Urothelium cell line (cell line): Measurements from ENCODE around the gene BTNL8.

ENCODE experiments used
- DNase-seq: peaks from one replicate; pipeline ENCODE4 v3.0.0; 2011; ENCODE audit warnings: low spot score, mixed read lengths
- FAIRE-seq: peaks from 2 replicates; lab custom pipeline; 2011; peaks lifted over from hg19 to GRCh38; lab: Jason Lieb, UNC

Gene BTNL8, protein sequence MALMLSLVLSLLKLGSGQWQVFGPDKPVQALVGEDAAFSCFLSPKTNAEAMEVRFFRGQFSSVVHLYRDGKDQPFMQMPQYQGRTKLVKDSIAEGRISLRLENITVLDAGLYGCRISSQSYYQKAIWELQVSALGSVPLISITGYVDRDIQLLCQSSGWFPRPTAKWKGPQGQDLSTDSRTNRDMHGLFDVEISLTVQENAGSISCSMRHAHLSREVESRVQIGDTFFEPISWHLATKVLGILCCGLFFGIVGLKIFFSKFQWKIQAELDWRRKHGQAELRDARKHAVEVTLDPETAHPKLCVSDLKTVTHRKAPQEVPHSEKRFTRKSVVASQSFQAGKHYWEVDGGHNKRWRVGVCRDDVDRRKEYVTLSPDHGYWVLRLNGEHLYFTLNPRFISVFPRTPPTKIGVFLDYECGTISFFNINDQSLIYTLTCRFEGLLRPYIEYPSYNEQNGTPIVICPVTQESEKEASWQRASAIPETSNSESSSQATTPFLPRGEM

DNA sequence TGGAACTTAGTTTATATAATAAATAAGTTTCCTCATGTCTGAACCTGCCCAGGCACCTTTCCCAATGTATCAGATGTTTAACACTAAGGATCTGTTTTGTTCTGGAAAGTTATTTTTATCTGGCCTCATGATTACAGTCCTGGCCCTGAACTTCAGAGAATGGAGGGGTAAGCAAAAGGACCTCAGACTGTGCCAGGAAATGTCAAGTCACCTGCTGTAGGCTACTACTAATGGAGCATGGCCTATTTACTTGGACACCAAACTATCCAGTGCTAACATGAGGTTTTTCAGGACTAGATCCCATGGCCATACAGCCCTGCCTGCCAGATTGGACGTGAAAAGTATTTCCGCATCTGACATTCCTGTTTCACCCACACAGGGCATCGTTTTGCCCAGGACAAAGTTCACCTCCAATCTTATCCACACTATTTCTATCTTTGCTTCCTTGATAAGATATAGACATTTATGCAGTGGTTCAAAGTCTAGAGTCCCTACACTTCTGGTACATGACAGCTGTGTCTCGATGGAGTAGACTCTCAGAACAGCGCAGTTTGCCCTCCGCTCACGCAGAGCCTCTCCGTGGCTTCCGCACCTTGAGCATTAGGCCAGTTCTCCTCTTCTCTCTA, at the start of gene BTNL8:
Gene BTNL8, plus strand, starts transcription at position 539 of the 626 bp plus-strand sequence. CDS start 152 bp downstream, outside the sequence.
- no peak for DNase-seq
- FAIRE-seq = no peak

DNA sequence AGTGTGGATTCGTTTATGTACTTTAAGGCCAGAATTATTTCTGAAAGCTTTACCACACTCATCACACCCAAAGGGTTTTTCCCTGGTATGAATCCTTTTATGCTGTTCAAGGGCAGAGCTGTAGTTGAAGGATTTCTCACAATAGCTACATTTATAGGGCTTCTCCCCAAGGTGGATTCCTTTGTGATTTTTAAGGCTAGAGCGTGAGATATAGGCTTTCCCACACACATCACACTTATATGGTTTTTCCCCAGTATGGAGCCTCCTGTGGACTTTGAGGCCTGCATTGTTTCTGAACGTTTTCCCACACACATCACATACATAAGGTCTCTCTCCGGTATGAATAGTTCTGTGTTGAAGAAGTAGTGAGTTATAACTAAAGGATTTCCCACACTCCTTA, 49.1 kb upstream of the BTNL8 start:
- DNase-seq (no peak), FAIRE-seq (no peak)

DNA sequence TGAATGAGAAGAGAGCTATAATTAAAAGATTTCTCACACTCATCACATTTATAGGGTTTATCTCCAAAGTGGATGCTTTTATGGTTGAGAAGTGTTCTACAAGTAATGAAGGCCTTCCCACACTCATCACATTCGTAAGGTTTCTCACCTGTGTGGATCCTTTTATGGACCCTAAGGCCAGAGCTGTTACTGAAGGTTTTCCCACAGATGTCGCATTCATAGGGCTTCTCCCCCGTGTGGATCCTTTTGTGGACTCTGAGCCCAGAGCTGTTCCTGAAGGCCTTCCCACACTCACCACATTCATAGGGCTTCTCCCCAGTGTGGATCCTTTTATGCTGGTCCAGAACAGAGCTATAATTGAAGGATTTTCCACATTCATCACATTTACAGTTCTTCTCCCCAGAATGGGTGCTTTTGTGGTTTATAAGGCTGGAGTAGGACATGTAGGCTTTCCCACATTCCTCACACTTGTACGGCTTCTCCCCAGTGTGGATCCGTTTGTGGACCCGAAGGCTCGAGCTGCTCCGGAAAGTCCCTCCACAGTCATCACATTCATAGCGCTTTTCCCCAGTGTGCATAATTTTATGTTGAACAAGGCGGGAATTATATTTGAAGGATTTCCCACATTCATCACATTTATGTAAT, 48.4 kb upstream of the BTNL8 start:
- FAIRE-seq = no peak
- no peak for DNase-seq

DNA sequence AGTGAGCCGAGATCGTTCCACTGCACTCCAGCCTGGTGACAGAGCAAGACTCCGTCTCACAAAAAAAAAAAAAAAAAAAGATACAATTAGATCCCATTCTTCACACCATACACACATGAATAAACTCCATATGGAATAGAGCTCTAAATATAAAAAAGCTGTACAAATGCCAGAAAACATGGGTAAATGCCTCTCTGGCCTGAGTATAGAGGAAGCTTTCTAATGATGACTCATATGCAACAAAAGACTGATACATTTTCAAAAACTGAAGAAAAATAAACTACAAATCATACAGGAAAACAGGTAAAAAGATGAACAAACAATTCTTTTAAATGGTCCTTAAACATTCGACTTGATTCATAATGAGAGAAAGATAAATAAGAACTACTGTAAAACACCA, 46.5 kb upstream of the BTNL8 start:
- DNase-seq (no peak), FAIRE-seq (no peak)

DNA sequence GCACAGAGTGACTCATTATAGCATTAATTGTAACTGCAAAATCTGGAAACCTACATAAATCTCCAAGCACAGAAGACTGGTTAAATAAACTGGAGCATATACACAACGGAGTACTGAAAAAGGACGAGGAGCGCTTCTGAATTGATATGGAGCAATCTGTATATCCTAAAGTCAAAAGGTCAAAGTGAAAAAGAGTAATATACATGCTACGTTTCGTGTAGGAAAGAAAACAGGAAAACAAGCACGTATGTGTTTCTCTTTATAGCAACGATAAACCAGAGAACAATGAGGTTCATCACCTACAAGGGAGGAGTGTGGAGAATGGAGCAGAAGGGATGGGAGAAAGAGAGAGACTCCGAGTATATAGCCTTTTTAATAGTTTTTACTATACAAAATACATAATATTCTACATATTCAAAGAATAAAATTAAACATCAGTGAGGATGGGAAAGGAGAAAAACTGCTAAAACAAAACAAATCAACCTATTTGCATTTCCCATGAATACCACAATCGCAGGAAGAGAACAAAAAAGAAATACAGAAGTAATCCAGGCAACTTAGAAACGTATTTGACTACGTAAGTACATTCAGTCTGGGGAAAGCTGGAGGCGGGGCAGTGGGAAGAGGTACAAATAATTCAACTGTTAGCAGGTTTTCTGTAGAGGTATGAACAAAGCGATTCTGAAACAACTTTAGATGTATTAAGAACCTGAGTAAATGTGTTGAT, 45.7 kb upstream of the BTNL8 start:
- FAIRE-seq = no peak
- no peak for DNase-seq

DNA sequence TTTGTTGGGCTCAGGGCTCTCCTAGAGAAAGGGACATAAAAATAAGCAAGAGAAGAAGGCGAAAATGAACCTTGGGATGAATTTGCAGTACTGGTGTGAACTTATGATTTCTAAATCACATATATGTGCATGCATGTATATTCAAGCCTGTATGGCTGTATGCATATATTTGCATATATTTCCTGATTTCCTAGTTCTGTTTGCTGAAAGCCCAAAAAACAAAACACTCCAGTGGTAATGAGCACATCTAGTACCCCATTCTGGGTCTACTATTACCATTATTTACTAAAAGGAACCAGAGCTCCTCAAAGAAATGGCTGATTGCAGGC, 45.1 kb upstream of the BTNL8 start:
- FAIRE-seq (no peak), DNase-seq (no peak)

DNA sequence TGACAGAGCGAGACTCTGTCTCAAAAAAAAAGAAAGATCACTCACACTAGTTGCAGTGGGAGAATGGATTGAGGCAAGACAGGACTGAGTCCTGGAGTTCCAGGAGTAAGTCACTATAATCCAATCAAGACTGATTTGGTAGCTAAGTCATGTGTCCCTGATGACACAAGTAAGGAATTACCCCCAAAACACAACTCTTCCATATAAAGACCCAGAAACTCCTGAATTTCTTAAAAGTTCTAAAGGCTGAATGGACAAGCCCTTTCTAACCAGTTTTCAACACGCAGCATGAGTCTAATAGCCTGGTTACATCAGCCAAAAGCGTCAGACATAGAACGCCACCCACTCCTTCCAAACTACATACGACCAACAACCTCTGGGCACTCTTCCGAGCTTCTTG, 40.4 kb upstream of the BTNL8 start:
- DNase-seq (no peak), FAIRE-seq (no peak)

DNA sequence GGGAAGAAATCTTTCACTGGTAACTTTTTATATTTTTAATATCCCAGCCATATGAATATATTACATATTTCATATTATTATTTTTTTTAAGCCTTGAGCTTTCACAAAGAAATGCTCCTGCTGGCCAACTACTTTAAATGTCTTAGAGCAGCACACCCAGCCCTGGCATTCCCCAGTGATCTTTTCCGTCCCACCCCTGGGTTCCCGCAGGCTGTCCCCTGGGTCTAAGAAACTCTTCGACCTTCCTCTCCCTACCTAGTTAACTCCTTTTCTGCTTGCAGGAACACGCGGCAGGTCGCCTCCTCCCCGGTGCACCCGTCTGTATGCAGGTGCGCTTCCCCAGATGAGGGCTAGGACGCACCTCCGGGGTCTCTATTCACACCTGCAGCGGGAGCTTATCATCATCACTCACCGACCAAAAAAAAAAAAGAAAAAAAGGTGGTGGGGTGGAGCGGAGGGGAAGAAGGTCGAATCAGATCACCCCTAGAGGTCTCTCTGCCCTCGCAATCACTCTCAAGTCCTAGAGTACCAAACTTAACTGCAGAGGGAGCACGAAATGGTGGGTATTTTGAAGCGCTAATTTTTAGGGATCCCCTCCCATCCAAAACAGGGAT, 38.6 kb upstream of the BTNL8 start:
- DNase-seq (peak; percentile 60), FAIRE-seq (no peak)

DNA sequence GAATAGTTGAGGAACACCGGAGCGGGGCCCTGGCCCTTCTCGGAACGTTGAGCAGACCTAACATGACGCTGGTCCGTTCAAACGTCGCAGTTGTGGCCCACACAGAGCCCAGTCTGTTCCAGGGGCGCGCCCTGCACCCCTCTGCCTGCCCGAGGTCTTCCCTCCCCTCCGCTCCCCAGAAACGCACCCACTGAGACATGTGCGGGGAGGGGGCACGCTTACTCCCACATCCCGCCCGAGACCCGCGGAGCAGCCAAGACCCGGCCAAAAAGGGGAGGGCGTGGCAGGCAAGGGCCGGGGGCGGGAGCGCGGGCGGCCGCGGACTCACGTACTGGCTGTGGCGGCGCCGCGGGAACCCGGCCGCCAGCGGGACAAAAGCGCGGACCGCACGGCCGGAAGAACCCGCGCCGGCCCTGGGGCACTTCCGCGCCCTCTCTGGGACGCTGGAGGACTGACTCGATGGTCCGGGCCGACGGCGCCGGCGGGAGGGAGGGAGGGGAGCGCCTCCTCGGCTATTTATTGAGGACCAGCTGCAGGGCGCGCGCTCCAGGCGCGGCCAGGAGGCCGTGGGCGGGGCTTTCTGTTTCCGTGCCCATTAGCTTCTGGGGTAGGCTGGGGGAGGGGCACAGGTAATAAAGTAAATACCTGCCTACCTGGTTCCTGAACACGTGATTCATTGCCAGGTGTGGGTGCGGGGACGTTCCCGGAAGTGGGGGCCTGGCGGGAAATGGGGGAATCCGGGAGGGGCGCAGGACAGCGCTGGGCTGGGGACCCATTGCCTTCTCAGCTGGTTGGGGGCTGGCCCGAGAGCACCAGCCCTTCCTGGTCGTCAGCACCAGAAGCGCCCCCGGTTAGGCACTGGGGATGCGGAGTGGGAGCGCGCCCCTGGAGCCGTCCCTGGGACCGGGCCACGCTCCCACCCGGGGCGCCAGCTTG, 37.8 kb upstream of the BTNL8 start, which contains the start of gene ZFP62:
Gene ZFP62, minus strand, starts transcription at position 390 of the 936 bp plus-strand sequence. Its CDS starts 57 bp downstream, at position 333.
- peak; percentile 94 for DNase-seq
- FAIRE-seq = no peak

DNA sequence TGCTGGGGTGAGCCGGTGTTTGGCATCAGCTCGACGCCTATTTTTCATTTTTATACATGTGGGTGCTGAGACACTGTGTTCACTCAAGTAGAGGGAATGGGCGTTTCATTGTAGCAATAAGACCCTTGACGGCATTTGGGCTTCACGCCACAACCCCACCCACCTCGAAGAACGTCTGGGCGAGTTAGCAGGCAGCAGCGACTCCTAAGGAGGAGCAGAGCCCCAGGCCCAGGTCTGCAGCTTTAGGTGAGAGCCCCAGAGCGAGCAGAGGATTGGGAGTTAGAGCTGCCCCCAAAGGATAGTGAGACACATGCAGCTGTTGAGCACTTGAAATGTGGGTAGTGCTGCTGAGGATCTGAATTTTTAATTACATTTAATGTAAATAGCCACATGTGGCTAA, 36.3 kb upstream of the BTNL8 start:
- FAIRE-seq = no peak
- DNase-seq = no peak

DNA sequence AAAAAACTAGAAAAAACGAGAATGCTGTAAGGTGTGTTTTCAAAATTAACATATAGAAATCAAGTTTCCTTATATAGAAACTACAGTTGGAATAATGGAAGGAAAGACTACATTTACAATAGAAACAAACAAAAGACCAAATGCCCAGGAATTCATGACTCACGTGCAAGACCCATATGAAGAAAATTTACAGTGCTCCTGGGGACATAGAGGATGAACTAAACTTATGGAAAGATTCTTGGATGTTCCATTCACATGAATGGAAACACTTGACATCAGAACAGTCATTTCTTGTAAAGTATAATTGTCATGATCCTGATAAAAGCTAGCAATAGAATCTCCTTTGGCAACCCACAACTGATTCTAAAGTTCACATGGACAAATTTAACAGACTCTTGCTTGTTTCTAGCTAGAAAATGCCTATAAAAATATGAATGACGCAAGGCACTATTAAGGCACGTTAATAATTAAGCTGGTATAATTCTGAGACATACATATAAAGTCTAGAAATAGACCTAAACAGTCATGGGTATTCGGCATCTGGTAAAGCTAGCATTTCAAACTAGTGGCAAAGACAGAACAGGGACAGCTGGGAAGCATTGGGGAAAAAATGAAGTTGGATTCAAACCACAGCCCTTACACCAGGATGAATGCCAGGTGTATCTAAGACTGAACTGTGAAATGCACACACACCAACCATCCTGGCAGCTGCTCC, 32.8 kb upstream of the BTNL8 start:
- DNase-seq (no peak), FAIRE-seq (no peak)

DNA sequence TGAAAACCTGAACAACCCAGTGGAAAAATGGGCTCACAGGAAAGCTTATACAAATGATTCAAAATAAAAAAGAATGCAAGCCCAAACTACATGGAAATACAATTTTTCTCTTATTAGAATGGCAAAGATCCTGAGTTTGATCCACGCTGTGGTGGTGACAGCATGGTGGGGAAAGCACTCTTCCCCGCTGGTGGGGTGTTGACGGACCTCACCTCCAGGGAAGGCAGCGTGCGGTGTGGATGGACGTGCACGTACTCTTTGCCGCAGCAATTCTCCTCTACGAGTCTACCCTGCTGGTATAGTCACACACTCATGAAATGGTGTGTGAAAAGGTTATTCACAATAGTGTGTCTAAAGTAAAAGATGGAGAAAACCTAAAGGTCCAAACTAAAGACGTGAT, 32.0 kb upstream of the BTNL8 start:
- DNase-seq (no peak), FAIRE-seq (no peak)

DNA sequence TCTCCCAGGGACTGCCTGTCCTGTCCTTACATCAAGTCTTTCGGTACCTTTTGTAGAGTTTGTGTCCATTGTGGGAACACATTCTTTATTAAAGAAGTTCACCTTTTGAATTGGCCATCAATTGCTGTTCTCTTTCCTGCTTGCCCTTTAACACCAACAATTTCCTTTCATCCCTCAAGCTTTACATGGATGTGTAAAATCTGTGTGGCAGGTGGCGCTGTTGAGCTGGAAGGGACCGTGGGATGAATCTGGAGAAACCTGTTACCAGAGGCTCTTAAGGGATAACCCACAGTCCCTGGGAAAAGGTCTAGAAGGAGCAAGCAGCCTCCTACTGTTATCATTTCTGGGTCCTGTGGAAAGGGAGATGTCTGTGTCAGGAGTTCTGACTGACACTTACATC, 30.0 kb upstream of the BTNL8 start:
- FAIRE-seq (no peak), DNase-seq (peak; percentile 72)

DNA sequence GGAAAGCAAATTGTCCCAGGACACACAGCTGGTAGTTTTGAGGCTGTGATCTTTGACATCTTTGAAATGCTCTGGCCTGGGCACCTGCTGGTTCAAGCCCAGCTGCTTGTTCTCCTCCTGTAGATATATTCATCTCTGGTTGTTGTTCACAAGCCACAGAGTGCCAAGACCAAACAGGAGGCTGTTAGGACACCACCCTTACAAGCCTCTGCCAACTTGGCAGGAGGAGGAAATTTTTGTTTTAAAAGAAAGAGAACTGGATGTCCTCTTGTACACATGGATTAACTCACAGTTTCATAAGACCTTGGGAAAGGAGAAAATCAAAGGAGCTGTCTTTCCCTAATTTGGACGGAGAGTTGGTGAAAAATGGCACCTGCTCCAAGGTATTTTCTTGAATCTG, 29.4 kb upstream of the BTNL8 start:
- no peak for FAIRE-seq
- DNase-seq = no peak

DNA sequence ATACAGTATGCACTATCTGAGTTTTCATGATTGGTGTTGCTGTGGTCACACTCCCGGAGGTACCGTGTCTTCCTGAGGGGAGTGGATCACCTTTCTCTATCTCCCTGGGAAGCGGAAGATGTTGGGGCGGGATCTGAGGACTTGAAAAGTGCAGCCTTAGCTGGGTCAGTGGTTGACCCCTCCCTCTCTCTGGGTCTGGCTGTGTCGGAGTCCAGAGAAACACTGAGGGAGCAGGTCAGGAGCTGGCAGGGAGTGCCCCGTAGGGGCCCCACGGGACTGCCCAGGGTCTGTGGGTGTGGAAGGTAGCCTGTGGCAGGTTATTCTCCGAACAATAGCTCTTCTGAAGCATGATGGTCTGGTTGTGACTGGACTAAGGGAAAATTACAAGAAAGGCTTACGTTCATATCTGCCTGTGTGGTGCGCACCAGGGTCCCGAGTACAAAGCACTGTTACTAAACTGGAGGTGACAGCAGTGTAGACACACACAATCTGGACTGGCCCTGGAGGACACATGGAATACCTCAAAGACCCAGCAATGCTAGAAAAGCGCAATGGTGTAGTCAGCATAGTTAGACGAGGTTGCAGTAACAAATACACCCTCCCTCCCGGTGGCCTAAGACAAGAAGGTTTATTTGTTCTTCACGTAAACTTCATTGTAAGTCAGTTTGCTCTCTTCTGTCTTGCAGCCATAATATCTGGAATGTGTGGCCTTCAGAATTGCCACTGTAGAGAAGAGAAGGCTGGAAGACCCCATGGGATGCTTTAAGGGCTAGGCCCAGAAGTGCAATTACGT, 28.5 kb upstream of the BTNL8 start:
- FAIRE-seq (no peak), DNase-seq (no peak)

DNA sequence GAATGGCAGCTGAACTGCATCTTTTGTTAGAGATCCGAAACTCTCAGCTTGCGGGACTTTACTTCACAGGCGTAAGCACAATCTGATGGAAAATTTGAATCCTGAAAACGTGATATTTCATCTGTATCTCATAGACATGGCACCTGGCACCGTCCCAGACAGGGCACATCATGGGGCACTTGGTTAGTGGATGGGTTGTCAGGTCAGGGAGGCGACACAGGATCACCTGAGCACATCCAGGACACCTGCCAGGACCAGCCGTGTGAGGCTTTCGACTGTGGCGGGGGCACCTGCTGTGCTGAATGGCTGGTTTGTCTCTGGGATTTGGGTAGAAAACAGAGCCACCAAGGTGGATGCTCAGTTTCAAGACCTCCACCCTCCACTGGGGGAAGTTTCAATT, 26.5 kb upstream of the BTNL8 start:
- FAIRE-seq (no peak), DNase-seq (no peak)

DNA sequence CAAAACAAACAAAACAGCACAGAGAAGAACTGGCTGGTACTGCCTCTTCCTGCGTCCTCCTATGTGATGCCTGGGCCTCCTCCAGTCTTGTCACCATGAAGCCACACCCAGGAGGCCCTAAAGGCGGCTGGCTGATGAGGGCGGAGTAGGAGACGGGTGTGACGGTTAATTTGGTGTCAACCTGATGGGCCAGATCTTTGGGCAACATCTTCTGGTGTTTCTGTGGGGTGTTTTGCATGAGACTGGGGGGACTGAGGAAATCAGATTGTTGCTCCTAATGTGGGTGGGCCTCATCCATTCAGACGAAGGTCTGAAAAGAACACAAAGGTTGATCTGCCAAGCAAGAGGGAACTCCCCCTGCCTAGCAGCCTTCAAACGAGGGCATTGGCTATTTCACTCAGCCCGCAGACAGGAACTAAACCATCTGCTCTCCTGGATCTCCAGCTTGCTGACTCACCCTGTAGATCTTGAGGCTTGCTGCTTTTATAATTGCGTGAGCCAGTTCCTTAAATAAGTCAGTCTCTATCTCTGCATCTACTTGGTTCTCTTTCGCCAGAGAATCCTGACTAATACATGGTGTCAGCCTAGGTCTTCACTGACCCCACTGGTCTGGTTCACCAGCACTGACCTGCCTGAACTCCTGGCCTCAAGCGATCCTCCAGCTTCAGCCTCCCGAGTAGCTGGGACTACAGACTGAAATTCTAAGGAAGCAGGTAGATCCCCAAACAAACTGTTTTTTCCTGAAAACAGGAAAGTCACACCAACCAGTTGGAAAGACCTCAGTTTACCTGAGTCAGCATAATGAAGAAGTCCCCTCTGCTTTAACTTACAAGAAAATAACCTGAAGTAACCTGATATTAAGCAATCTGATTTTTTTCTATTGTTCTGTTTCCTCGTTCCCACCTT, 25.1 kb upstream of the BTNL8 start:
- FAIRE-seq = no peak
- no peak for DNase-seq
